HUES64 (cell line): ENCODE results near the gene EME2.
"Not testable (repeated sequence)": the region's sequence is repeated elsewhere in the genome, so short reads cannot be mapped to it uniquely, and the experiment has no call there.

Experiments
- H3K27ac ChIP-seq: 2 replicates; pipeline ENCODE4 v1.7.0; 2013; ENCODE audit warnings: low read depth, low read length, inconsistent platforms
- H3K27me3 ChIP-seq: 2 replicates; pipeline ENCODE4 v1.6.1; 2013; ENCODE audit warnings: mild to moderate bottlenecking, low read length; ENCODE audit not compliant: insufficient read depth
- H3K36me3 ChIP-seq: 2 replicates; pipeline ENCODE4 v1.6.1; 2013; ENCODE audit warnings: mild to moderate bottlenecking, low read length; ENCODE audit not compliant: insufficient read depth
- H3K4me1 ChIP-seq: 2 replicates; pipeline ENCODE4 v1.6.1; 2013; ENCODE audit warnings: mild to moderate bottlenecking, low read length, moderate library complexity; ENCODE audit not compliant: insufficient read depth
- H3K4me3 ChIP-seq: 2 replicates; pipeline ENCODE4 v1.5.1; 2013; ENCODE audit warnings: mild to moderate bottlenecking, low read length, moderate library complexity
- H3K9ac ChIP-seq: 2 replicates; pipeline ENCODE4 v1.6.1; 2013; ENCODE audit warnings: mild to moderate bottlenecking, low read depth, low read length
- H3K9me3 ChIP-seq: 2 replicates; pipeline ENCODE4 v1.6.1; 2013; ENCODE audit warnings: low read depth, low read length; ENCODE audit not compliant: insufficient read depth
- WGBS: fragments of 150-250, 120-280 bp; methylation state at CpG from one replicate; pipeline ENCODE4 v1.1.7; 2013; ENCODE audit warnings: missing lambda C conversion rate; 5-methylcytosine and 5-hydroxymethylcytosine counted together

Gene EME2

DNA sequence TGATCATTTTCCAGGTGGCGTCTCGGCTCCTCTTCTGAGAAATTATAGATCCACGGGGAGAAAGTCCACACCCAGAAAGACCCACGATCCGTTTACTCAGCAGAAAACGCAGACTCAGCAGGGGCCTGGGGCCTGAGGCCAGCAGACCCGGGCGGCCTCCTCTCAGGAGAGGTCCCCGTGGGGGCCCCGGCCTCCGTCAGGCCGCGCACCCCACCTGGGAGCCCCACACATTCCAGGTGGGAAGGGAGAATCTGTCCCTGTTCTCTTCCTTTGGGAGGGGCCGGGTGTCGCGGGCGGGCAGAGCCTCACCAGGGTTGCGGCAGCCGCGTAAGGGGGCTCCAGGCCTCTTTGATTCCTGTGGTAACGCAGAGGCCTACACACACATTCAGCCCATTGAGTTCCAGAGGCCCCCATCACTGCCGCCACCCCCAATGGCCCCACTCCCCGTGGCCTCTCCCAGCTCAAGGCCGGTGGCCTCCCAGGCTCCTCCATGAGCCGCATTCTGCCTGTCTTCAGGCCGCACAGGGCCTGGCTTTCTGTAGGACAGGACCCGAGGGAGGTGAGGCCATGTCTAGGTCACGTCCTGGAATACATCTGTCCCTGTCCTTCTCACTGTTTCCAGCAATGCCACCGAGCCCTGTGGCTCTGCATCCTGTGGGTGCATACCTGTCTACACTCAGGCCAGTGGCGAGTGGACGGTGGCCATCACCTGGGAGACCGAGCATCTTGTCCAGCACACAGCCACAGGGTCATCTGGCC is 22.5 kb downstream of the EME2 start:
- no peak overlapping the region for H3K9ac ChIP-seq
- H3K27me3 ChIP-seq = no peaks in the 10 kb centered on the region
- H3K4me3 ChIP-seq = no peak overlapping the region
- H3K9me3 ChIP-seq = peaks cover 21% of the 10 kb centered on the region
- no peak overlapping the region for H3K27ac ChIP-seq
- H3K36me3 ChIP-seq = no peaks in the 10 kb centered on the region
- no peaks in the 10 kb centered on the region for H3K4me1 ChIP-seq
- 92% methylated on average over 32 of the region's 32 CpGs for WGBS

DNA sequence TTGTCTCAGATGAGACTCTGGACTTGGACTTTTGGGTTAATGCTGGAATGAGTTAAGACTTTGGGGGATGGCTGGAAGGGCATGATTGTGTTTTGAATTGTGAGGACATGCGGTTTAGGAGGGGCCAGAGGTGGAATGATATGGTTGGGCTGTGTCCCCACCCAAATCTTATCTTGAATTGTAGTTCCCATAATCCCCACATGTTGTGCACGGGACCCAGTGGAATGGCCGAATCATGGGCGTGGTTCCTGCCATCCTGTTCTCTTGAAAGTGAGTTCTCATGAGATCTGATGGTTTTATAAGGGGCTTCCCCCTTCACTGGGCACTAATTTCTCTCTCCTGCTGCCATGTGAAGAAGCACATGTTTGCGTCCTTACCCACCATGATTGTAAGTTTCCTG is 26.7 kb downstream of the EME2 start:
- not testable (repeated sequence) for H3K27ac ChIP-seq, H3K36me3 ChIP-seq, H3K27me3 ChIP-seq, H3K4me1 ChIP-seq, H3K4me3 ChIP-seq, H3K9ac ChIP-seq
- WGBS = 79% methylated on average over 4 of the region's 5 CpGs
- H3K9me3 ChIP-seq = peaks cover 29% of the 10 kb centered on the region

GRCh38 chr16:1800701-1801100 is 28.1 kb downstream of the EME2 start:
- H3K9ac ChIP-seq = no peak overlapping the region
- H3K4me1 ChIP-seq = no peaks in the 10 kb centered on the region
- H3K27ac ChIP-seq = no peak overlapping the region
- 0 out of 2 replicates have a peak, but pooled peaks cover 3% of the 10 kb centered on the region for H3K36me3 ChIP-seq
- WGBS = 83% methylated on average over 10 of the region's 10 CpGs
- H3K9me3 ChIP-seq = peaks cover 29% of the 10 kb centered on the region
- no peak overlapping the region for H3K4me3 ChIP-seq
- H3K27me3 ChIP-seq = no peaks in the 10 kb centered on the region

DNA sequence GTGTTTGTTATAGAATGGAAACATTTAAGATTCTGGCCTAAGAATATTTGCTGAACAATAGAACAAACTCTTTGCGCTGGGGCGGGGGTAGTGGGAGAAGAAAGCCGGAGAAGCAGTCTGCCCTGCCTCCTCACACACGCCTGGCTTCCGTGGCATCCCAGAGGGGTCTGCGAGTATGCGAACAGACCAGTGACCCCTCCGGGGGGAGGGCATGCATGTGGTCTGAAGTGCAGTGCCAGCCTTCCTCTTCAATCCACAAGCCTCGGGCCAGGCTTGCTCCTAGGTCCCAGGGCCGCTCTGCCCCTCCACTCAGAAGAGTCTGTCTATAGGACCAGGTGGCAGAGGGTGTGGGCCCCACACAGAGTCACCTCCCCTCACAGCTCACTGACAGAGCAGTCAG is 35.0 kb downstream of the EME2 start:
- H3K27ac ChIP-seq = no peak overlapping the region
- no peaks in the 10 kb centered on the region for H3K27me3 ChIP-seq
- H3K36me3 ChIP-seq = peaks cover 3% of the 10 kb centered on the region; the same call in 1 of the 2 replicates
- WGBS = 86% methylated on average over 10 of the region's 10 CpGs
- H3K4me3 ChIP-seq = no peak overlapping the region
- 0 out of 2 replicates have a peak, but pooled peaks cover 3% of the 10 kb centered on the region for H3K9me3 ChIP-seq
- H3K9ac ChIP-seq = no peak overlapping the region
- H3K4me1 ChIP-seq = no peaks in the 10 kb centered on the region

DNA sequence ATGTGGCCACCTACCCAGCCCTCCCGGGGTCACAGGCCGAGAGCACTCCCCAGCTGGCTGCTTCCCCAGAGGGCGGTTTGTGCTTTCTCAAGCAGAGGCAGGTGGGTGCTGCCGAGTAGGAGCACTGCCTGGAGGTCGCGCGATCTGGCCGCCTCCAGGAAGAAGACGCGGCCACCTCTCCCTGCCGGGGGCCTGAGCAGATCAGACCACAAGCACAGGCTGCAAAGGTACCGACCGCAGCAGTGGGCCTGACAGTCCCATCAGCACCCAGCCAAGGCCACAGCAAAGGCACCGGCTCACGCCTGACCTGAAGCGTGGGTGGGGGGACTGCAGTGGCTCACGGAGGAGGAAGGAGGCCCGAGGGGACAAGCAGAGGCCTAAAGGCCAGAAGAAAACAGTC is 36.1 kb downstream of the EME2 start:
- peaks cover 3% of the 10 kb centered on the region; the same call in 1 of the 2 replicates for H3K36me3 ChIP-seq
- 79% methylated on average over 18 of the region's 18 CpGs for WGBS
- H3K9me3 ChIP-seq = 0 out of 2 replicates have a peak, but pooled peaks cover 3% of the 10 kb centered on the region
- no peak overlapping the region for H3K9ac ChIP-seq
- H3K4me1 ChIP-seq = no peaks in the 10 kb centered on the region
- no peak overlapping the region for H3K4me3 ChIP-seq
- no peak overlapping the region for H3K27ac ChIP-seq
- no peaks in the 10 kb centered on the region for H3K27me3 ChIP-seq

GRCh38 chr16:1809281-1809801 is 36.7 kb downstream of the EME2 start:
- WGBS = 68% methylated on average over 28 of the region's 28 CpGs
- H3K36me3 ChIP-seq = peaks cover 3% of the 10 kb centered on the region; the same call in 1 of the 2 replicates
- no peak overlapping the region for H3K4me3 ChIP-seq

GRCh38 chr16:1810106-1810505 is 37.5 kb downstream of the EME2 start:
- Histone ChIP-seq H3K9me3 (no peaks in the 10 kb centered on the region), H3K4me1 (no peaks in the 10 kb centered on the region), H3K4me3 (no peak overlapping the region), H3K36me3 (peaks cover 3% of the 10 kb centered on the region; the same call in 1 of the 2 replicates), H3K27ac (no peak overlapping the region), H3K9ac (no peak overlapping the region), H3K27me3 (no peaks in the 10 kb centered on the region)
- WGBS = 95% methylated on average over 13 of the region's 16 CpGs

More at GRCh38 chr16:1809281-1809801, 36.7 kb downstream of the EME2 start:
- H3K4me1 ChIP-seq = no peaks in the 10 kb centered on the region
- no peak overlapping the region for H3K27ac ChIP-seq
- no peaks in the 10 kb centered on the region for H3K27me3 ChIP-seq
- no peaks in the 10 kb centered on the region for H3K9me3 ChIP-seq
- H3K9ac ChIP-seq = no peak overlapping the region

DNA sequence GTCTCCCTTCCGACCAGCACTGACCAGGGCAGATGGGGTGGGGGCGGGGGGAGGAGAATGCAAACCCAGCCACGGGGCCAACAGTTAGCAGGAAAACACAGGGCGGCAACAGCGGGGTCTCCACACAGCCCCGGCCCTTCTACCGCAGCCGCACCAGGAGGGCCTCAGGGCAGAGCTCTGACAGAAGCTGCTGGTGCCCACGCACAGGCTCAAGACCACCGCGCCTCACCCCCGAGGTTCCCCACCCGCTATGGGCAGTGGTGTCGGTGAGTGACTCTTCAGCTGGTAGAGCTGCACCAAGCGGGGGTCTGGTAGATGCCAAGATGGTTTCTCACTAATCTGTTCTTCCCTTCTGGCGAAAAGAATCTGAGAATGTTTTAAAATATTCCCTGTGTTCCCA is 37.9 kb downstream of the EME2 start:
- H3K27ac ChIP-seq = no peak overlapping the region

GRCh38 chr16:1812732-1813163 is 40.1 kb downstream of the EME2 start:
- Histone ChIP-seq H3K27ac (no peak overlapping the region), H3K9ac (no peak overlapping the region), H3K27me3 (no peaks in the 10 kb centered on the region), H3K4me1 (no peaks in the 10 kb centered on the region), H3K9me3 (no peaks in the 10 kb centered on the region), H3K4me3 (no peak overlapping the region), H3K36me3 (peaks cover 10% of the 10 kb centered on the region; the same call in 1 of the 2 replicates)
- WGBS = 48% methylated on average over 17 of the region's 17 CpGs

More for the DNA sequence above, 37.9 kb downstream of the EME2 start:
- Histone ChIP-seq H3K4me3 (no peak overlapping the region), H3K9me3 (no peaks in the 10 kb centered on the region), H3K36me3 (peaks cover 4% of the 10 kb centered on the region; the same call in 1 of the 2 replicates), H3K27me3 (no peaks in the 10 kb centered on the region), H3K4me1 (no peaks in the 10 kb centered on the region), H3K9ac (no peak overlapping the region)
- WGBS = 94% methylated on average over 16 of the region's 16 CpGs

- Histone ChIP-seq H3K27me3 (no peaks in the 10 kb centered on the region), H3K4me1 (no peaks in the 10 kb centered on the region), H3K4me3 (no peak overlapping the region), H3K9me3 (no peaks in the 10 kb centered on the region), H3K9ac (no peak overlapping the region), H3K27ac (no peak overlapping the region), H3K36me3 (peaks cover 10% of the 10 kb centered on the region; the same call in 1 of the 2 replicates)
- WGBS = 97% methylated on average over 11 of the region's 11 CpGs
Observed at GRCh38 chr16:1815461-1815860, 42.9 kb downstream of the EME2 start.

GRCh38 chr16:1816396-1817275 is 44.0 kb downstream of the EME2 start:
- no peaks in the 10 kb centered on the region for H3K4me1 ChIP-seq
- no peaks in the 10 kb centered on the region for H3K9me3 ChIP-seq
- no peak overlapping the region for H3K9ac ChIP-seq
- no peaks in the 10 kb centered on the region for H3K27me3 ChIP-seq
- H3K36me3 ChIP-seq = peaks cover 10% of the 10 kb centered on the region; the same call in 1 of the 2 replicates
- no peak overlapping the region for H3K27ac ChIP-seq
- H3K4me3 ChIP-seq = no peak overlapping the region
- WGBS = 95% methylated on average over 40 of the region's 40 CpGs
